H54 (cell line): Measurements from ENCODE around the gene KLF14.
"Not testable (repeated sequence)": the region's sequence is repeated elsewhere in the genome, so short reads cannot be mapped to it uniquely, and the experiment has no call there.

Experiments
- DNase-seq: peaks from one replicate; pipeline ENCODE4 v3.0.0; 2011; ENCODE audit warnings: low spot score, mixed read lengths; ENCODE audit not compliant: insufficient read length
- FAIRE-seq: peaks from 3 replicates; lab custom pipeline; 2011; peaks lifted over from hg19 to GRCh38; lab: Jason Lieb, UNC
- POLR2A ChIP-seq: IDR thresholded peaks from 2 replicates; pipeline ENCODE4 v1.6.1; 2011; ENCODE audit warnings: low read depth, mild to moderate bottlenecking, low read length

The KLF14 gene

GRCh38 chr7:130697820-130698219 is 36.2 kb downstream of the KLF14 start:
- FAIRE-seq: no peak
- DNase-seq: no peak
- no peak for TF ChIP-seq POLR2A

GRCh38 chr7:130695840-130696239 is 38.2 kb downstream of the KLF14 start:
- no peak for TF ChIP-seq POLR2A
- DNase-seq (peak; percentile 27), FAIRE-seq (peak; percentile 43)

- not testable (repeated sequence) for FAIRE-seq, DNase-seq
These were observed 41.6 kb downstream of the KLF14 start for GRCh38 chr7:130692396-130692795.

DNA sequence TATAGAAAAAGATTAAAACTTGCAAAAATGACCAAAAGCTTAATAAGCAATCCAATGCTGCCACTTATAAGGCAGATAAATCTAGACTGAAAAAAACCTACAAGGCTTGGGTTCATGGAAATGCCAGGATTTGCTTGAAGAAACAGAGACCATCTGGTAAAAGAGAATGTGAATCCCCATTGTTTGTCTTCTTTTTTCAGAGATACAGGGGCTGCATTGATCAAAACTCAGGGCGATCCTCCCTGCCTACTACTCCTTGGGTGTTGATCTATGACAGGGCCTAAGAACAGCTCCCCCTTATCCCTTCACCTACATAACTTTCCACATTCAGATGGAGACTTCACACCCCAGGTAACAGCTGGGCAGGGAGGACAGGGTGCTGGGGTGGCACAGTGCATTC is 44.3 kb downstream of the KLF14 start:
- DNase-seq: no peak
- no peak for FAIRE-seq
- TF ChIP-seq POLR2A: no peak

- TF ChIP-seq POLR2A: no peak
- no peak for FAIRE-seq
- DNase-seq: no peak
These were observed 51.0 kb downstream of the KLF14 start for GRCh38 chr7:130683026-130683425.
